Ammon's horn (tissue), 1 donor: ENCODE results near the gene NDUFAF5.
A peak's percentile ranks its signal among the peaks of the same experiment; 100 is the strongest.

ENCODE experiments used
- DNase-seq: peaks from one replicate; pipeline ENCODE4 v3.0.0-alpha.2; 2016; ENCODE audit warnings: low spot score

The NDUFAF5 gene

GRCh38 chr20:13822459-13822858, 37.6 kb downstream of the NDUFAF5 start:
- DNase-seq: no peak

GRCh38 chr20:13824459-13824858, 39.6 kb downstream of the NDUFAF5 start:
- no peak for DNase-seq

- no peak for DNase-seq
Observed at GRCh38 chr20:13825465-13825864, 40.6 kb downstream of the NDUFAF5 start.

- no peak for DNase-seq
Observed at GRCh38 chr20:13831476-13831875, 46.6 kb downstream of the NDUFAF5 start.

GRCh38 chr20:13838664-13839063, 53.8 kb downstream of the NDUFAF5 start:
- no peak for DNase-seq

- DNase-seq: no peak
Observed at GRCh38 chr20:13839421-13840092, 54.7 kb downstream of the NDUFAF5 start.

GRCh38 chr20:13840093-13840465, 55.3 kb downstream of the NDUFAF5 start:
- DNase-seq: no peak

- no peak for DNase-seq
Observed at GRCh38 chr20:13841206-13841605, 56.4 kb downstream of the NDUFAF5 start.

- DNase-seq: no peak
Observed at GRCh38 chr20:13844296-13844695, 59.5 kb downstream of the NDUFAF5 start.

- no peak for DNase-seq
Observed at GRCh38 chr20:13851279-13851678, 66.5 kb downstream of the NDUFAF5 start.

- no peak for DNase-seq
Observed at GRCh38 chr20:13852306-13852705, 67.5 kb downstream of the NDUFAF5 start.

GRCh38 chr20:13855613-13856012, 70.8 kb downstream of the NDUFAF5 start:
- no peak for DNase-seq

GRCh38 chr20:13856354-13856753, 71.5 kb downstream of the NDUFAF5 start:
- peak; percentile 71 for DNase-seq

GRCh38 chr20:13857304-13857703, 72.5 kb downstream of the NDUFAF5 start:
- DNase-seq: no peak

- peak; percentile 60 for DNase-seq
Observed at GRCh38 chr20:13857961-13858360, 73.1 kb downstream of the NDUFAF5 start.

GRCh38 chr20:13858439-13858838, 73.6 kb downstream of the NDUFAF5 start:
- no peak for DNase-seq

- DNase-seq: no peak
Observed at GRCh38 chr20:13858871-13859270, 74.0 kb downstream of the NDUFAF5 start.

GRCh38 chr20:13862245-13862644, 77.4 kb downstream of the NDUFAF5 start:
- DNase-seq: no peak

- no peak for DNase-seq
Observed at GRCh38 chr20:13863244-13863643, 78.4 kb downstream of the NDUFAF5 start.

GRCh38 chr20:13865156-13865555, 80.3 kb downstream of the NDUFAF5 start:
- DNase-seq: no peak

- no peak for DNase-seq
Observed at GRCh38 chr20:13865791-13866351, 81.0 kb downstream of the NDUFAF5 start.

GRCh38 chr20:13868331-13868730, 83.5 kb downstream of the NDUFAF5 start:
- DNase-seq: peak; percentile 65

- DNase-seq: no peak
Observed at GRCh38 chr20:13870170-13870748, 85.4 kb downstream of the NDUFAF5 start.
